CD4-positive, alpha-beta T cell treated with Interleukin-1 beta for 1 hour (primary cell): Measurements from ENCODE around the gene PLCE1.

Experiments
- DNase-seq, 2 donors: peaks; one replicate each; pipeline ENCODE4 v3.0.0-alpha.2; 2020 to 2022

The PLCE1 gene

DNA sequence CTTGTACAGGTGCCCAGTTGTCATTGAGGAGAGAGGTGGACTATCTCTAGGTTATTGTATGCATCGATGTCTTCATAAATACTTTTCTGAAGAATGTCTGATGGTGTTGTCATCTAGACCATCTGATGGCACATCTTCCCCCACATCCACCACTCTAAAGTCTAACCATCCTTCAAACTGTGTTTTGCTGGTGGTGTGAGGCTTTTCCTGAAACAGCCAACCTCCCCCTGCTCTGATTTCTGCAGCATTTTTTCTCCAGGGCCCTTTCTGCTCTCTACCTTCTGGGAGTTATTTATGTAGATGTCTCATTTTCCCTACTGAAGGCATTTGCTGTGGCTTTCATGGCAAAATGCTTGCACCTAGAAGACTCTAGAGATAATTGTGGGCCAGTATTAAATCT, 1.5 kb downstream of the PLCE1 start:
- no peak for DNase-seq

DNA sequence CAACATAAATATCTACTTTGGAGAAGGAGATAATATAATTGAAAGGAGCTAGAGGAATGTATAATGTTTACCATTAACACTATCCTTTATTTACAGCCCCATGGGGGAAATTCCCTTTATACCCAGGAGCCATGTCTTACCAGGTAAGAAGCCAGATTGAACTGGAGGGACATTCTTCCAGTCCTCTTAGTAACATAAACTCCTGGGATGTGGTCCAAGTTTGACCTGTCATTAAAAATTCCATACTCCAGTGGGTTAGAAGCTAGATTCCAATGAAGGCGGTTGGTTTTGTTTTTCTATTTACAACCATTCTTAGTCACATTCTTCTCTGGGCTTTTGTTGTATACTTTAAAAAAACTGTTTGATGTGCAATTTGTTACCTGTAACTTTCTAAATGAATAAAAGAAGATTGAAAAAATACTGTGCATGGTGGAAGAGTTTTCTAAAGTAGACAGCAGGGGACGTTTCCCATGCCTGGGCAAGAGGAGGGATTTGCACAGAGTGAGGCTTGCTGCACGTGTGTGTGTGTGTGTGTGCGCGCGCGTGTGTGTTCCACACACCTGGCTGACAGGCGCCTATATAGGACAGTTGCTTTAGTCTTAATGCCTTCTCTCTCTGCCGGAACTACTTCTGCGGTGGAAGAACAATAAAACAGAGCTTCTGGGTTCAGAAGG, 2.0 kb downstream of the PLCE1 start:
- DNase-seq = no peak

DNA sequence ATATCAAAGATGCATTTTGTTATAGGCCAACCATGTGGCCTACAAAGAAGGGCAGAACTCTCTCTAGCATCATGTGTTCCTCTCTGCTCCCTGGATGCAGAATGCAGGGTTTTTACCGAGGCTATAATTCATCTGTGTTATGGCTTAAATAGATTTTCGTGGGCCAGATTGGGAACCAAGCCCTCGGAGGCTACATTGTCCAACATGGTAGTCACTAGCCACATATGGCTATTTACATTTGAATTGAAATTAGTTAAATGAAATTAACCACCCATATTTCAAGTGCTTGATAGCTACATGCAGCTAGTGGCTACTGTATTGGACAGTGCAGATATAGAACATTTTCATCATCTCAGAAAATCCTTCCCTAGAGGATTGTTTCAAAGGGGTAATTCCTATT, 2.8 kb downstream of the PLCE1 start:
- DNase-seq = no peak

DNA sequence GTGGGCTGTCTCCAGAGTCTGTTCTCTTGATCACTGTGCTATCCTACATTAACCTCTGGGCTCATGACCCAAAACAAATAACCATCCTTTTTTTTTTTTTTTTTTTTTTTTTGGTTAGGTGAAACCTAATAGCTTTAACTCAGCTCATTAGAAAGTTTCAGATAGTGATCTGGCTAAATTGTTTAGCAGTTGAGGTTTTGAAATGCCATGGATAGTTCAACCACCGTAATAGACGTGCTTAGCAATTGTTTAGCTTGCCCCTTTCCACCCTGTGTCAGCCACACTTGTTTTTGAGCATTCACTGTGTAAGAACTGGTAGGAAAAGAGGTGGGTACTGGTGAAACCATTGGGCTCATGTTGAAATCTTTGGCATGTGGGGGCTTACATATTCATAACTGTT, 3.8 kb downstream of the PLCE1 start:
- DNase-seq = no peak

DNA sequence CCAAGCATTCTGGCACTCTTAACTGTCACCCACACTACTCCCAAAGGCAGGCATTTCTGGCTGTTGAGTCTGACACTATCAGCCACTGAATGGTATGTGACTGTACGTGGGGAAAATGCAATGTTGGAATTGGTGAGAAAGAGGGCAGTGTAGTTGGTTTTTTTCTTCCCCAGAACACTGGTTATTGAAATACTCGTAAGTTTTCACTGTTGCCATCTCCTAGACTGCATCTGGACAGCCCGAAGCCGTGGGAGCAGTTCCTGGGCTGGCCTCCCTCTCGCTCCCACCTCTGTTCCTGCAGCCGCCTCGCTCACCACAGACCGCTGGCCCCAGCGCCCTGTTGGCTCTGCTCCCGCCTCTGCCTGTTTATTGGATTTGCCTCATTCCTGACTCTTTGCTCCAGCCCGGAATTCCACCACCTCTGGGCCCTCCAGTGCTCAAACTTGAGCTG, 5.7 kb downstream of the PLCE1 start:
- DNase-seq = no peak

DNA sequence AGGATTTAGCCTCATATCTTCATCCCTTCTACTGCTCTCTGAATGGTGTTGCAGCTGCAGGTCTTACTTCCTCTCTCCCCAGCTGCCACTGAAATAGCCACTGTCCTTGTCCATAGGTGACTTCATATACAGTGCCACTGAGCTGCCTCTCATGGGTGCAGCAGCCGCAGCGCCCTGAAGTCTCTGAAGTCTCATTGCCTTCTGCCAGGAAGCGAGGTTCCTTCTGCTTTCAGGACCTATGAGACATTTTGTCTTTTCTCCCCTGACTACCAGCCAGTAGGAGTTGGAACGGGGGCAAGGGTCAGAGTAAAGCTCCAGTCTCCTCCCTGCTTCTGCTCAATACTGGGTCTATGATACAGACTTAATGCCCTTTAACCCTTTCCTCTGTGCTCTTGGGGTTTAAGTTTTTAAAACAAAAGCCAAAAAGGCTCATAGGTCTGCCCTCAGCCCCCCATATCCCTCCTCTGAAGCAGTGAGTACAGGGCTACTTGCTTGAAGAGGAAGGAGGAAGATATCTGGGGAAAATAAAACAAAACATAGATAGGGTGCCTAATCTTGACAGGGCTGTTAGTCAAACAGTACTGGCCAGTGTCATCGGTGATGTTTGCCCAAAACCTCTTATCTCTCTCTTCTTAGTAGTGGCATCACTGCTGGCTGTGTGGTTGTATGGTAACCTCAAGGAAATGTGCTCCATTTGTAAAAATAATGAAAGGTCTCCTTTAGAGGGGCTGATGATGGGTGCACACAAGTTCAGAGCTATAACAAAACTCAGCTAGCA, 7.1 kb downstream of the PLCE1 start:
- DNase-seq = no peak

DNA sequence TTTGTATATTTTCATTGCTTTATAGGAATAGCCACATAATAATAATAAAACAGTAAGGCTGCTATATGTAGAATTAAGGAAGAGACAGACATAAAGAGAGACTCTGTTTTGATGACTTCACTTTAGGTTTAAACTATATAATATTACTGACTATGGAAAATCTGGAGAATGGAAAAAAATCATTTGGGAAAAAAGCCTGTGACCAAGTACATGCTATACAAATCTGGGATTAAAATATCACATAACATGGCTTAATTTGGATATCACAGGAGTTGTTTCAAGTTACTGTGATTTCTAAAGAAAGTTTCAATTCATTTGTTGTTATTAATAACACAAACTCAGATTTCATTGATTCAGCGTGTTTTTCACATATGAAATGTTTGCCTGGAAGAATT, 7.7 kb downstream of the PLCE1 start:
- DNase-seq = no peak

DNA sequence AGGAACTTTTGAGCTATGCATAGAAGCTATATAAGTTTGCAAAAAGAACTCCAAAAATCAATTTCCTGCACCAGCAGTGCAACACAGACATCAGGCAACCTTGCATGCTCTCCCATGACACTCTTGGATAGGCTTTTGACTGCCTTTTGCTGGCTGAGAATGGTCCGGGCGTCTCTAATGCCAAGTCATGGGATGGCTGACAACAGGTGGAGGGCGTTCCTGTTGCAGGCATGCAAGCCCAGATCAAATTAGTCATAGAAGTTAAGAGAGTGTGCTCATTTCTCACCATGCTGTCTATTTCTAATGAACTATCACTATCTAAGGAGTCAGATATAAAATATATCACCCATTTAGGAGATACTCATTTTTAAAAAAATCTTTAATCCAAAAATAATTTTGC, 8.4 kb downstream of the PLCE1 start:
- no peak for DNase-seq

DNA sequence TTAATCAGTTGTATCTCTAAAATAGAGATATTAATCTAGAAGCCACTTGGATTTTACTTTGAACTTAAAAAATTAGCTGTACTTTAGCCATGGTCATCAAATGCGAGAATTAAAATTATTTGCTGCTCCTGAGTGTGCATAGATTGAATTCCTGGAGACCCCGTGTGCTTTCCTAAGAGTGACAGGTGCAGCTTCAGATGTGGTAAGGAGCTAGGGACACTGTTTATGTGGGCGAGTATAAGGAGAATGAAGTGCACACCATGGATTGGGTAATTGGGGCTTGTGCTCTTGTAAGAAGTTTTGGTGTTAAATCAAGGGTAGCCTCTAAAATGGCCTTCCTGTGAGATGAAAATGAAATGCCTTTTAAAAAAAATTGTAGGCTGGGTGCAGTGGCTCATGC, 9.8 kb downstream of the PLCE1 start:
- no peak for DNase-seq

DNA sequence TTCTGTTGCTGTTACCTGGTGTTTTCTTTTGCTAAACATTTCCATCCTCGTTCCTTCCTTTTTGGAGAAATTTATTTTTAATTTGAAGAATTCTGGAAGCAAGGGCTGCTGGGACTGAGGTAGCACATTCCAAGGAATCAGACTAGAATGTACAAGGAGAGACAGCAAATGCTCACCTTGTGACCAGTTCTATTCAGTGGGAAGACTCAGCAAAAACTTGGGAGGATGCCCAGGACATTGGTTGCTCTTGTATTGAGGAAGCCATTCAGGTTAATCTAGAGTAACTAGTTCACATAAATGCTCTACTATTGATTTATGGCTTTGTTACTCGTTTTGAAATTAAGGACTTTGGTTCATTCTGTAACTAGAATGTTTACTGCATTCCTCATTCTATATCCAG, 11.3 kb downstream of the PLCE1 start:
- DNase-seq = no peak

DNA sequence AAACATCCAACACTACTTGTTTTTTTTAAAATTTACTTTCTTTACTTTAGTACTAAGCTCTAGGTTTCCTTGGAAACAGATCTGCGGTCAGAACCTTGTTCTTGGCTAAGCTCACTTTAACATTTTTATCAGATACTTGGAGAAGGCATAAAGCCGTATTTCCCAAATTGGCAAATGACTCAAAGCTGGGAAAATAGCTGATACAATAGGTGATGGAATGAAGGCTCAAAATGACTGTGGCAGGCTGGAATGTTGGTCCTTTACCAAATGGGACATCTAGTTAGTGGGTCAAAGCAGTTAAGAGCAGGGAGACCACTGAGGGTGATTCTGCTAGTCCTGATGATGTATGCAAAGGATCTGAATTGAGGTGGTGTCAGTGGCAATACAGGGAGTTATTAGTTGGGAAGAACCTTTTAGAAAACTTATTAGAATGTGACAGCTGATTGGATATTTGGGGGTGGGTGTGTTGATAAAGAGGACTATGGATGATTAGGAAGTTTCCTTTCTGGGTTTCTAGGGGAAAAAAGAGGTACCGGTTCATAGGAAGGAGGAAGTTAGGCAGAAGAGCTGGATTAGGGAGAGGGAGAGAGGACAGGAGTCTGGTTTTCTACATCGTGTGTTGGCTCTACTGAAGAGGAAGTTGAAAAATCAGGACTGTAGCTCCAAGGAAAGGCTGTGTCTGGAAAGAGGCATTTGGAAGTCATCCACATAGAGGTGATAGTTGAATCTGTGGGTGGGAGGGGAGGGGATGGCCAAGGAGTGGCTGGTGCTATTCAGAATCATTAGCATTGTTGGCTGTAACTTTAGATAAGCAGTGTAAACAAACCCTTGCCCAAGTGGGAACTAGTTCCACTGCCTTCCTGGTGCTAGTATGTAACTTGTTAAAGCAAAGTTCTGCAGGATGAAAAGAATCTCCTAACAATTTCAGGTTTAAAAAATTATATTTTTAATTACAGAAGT, 13.1 kb downstream of the PLCE1 start:
- no peak for DNase-seq

DNA sequence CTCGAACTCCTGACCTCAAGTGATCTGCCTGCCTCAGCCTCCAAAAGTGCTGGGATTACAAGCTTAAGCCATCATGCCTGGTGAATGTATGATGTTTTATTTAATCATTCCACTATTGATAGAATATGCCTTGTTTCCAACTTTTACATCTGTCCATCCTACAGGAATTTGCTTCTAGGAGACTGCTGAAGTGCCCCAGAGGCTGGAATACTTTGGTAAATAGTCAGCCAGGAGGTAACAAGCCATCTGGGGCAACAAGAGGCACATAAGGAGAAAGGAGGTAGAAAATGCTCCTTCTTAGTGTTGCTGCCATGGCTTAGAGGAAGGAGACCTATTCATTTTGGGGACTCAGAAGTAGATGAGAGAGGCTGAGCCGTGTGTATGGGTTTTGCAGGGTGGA, 14.8 kb downstream of the PLCE1 start:
- DNase-seq = no peak

DNA sequence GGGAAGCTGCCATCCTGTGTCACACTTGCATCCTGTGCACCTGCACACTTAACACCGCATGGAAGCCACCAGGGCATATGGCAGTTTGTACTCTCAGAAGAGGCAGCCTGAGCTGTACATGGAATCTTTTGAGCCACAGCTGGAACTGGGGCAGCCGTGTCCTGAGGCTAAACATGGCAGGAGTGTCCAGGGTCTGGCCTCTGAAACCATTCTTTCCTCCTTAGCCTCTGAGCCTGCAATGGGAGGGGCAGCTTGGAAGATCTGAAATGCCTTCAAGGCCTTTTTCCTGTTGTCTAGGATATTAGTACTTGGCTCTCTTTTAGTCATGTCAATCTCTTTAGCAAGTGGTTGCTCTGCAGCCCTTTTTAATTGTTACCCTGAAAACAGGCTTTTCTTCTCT, 16.4 kb downstream of the PLCE1 start:
- DNase-seq = no peak

DNA sequence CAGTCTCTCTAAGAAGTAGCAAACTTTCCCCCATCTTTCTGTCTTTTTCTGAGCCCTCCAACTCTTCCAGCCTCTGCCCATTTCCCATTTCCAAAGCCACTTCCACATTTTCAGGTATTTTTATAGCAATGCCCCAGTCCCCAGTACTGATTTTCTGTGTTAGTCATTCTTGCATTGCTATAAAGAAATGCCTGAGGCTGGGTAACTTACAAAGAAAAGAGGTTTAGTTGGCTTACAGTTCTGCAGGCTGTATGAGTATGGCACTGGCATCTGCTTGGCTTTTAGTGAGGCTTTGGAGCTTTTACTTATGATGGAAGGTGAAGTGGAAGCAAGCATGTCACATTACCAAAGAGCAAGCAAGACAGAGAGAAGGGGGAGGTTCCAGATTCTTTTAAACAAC, 17.2 kb downstream of the PLCE1 start:
- DNase-seq = no peak

DNA sequence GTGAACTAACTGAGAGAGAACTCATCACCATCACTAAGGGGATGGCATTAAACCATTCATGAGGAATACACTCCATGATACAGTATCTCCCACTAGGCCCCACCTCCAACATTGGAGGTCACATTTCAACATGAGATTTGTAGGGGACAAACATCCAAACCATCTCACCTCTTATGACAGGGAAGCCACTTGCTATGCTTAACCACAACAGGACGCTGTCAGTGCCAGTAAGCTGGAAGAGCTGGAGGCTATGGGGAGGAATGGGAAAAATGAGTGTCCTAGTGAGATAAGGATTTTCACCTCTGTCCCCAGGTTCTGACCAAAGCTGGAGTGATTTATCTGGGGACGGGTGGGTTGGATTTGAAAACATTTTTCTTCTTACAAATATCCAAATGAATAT, 17.6 kb downstream of the PLCE1 start:
- no peak for DNase-seq

DNA sequence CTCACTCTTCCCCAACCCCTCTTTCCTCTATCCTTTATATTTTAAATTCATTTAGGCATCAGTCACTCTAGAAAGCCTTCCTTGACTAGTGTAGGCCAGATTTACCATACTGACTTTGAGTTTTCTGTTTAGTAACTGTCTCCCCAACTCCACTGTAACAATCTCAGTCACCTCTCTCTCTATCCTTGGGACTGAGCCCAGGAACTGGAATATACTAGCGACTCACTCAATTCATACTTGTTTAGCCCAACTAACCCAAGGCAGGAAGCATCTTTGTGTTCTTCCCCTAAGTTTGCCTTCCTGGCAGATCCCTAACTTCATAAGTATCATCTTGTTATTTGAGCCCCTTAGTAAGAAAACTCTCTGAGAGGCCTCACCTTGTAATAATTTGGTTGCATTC, 19.1 kb downstream of the PLCE1 start:
- no peak for DNase-seq

DNA sequence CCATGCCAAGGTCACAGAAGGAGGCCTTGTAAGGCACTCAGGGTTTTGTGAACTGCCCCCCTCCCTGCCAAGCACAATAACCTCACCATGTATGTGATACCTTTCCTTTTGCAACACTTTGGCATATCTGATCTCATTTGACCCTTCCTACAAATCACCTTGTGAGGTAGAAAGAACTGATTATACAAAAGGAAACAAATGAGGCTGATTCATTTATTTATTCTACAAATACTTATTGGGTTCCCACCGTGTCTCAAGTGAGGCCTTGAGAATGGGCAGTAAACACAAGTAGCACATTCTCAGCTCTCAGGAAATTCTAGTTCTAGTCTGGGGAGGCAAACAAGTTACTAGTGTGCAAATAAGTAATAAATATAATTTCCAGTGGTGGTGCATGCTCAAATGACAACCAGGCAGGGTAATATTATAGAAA, 19.6 kb downstream of the PLCE1 start:
- DNase-seq = no peak

DNA sequence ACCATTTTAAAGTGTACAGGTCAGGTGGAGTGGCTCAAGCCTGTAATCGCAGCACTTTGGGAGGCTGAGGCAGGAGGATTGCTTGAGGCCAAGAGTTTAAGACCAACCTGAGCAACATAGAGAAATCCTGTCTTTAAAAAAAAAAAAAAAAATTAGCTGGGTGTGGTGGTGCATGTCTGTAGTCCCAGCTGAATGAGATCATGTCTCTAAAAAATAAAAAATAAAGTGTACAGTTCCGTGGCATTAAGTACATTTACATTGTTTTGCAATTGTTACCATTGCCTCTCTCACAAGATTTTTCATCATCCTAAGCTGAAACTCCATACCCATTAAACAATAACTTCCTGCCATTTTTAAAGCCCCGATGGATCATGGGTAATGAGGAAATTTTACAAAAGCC, 20.6 kb downstream of the PLCE1 start:
- no peak for DNase-seq

DNA sequence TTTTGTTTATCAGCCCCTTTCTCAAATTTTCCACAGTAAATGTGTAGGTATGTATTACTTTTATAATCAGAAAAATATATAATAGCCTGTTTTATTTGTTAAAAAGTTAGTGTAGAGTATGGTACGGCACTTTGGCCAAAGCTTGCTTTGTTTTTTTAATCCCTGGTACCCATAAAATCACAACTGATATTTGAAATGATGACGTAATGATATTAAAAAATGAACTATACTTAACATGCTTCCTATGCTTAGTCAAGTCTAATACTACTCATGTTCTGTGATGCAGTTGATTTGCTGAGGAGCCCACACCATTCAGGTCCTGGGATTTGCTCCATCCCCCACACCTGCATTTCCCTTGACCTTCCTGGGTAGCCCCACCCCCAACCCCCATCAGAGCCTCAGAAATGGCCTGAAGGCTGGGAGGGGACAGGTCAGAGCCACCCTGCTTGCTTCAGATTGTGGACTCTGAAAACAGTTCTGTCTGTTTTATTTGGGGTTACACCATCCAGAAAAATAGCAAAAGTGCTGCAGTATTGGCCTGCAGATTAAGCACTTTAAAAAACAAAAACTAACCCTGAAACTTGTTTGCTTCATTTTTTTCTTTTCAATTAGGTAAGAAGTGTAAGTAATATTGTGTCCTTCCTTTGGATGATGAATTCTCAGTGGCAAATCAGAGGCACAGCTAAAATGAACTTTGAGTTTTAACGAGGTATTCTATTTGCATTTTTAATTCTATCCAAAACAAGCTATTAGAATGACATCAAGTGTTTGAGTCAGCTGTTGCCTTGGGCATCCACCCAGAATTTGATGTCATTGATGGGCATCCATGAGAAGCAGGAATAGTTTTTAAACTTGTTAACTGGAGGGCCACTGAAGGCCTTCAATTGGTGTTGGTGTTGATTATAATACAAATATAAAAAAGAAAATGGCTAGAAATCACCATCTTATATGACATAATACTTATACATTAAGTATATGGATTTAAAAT, 23.3 kb downstream of the PLCE1 start:
- DNase-seq = no peak

DNA sequence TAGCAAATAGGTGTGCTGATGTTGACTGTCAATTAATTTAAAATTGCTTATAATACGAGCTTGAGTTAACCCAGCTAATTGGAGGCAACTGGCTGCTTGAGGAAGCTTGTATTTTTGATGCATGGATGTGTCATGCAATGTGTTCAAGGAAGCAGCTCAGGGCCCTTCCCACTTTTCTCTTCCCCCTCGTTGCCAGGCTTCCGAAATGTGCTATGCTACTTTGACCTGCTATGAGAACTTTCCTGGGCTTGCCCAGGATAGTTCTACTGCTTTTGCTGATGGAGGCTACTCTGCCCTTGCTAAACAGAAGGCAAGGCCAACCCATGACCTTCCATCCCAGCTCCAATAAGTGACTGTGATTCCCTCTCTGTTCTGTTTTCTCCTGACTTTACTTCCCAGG, 24.4 kb downstream of the PLCE1 start:
- no peak for DNase-seq

DNA sequence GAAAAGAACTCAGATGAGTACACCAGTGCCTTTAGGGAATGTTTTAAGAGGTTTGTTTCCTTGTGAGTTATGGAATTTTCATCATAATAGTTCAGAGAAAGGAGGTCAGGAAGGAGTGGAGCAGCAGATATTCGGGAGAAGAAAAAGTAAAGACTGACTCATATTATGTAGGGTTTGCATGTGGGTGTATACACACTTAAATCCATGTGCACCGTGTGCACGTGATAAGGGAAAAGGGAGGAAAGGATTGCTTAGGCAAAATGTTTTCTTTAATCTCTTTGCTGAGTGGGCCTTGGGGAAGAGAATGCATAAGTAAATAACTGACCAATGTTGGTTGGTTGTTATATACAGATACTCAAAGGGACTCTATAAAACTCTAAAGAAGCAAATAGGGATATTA, 30.2 kb downstream of the PLCE1 start:
- DNase-seq = no peak

DNA sequence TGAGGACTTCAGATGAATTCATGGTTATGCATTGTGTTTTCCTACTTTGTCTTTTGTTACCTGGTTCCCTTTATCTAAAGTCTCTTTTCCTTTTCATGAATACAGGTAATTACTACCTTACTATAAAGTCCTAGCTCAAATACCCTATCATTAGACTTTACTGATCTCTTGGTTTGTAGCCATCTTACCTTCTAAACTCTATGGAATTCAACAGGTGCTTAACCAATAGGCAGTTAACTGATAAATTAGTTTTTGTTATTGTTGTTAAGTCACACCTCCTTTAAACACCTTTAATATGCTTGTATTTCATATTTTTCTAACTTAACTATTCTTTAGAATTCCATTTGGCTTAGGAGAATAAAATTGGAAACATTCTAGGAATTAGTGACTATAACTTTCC, 30.7 kb downstream of the PLCE1 start:
- DNase-seq = no peak
